Prostate gland (tissue), 2 donors: ENCODE data around the gene SIX3. TPM values are rescaled to one million over a fixed set of nuclear protein-coding genes. Genes with fewer than 3 reads are reported as not detected.

Source experiments
- DNase-seq: peaks from one replicate; pipeline ENCODE4 v3.0.0-alpha.2; 2019; ENCODE audit warnings: low spot score
- H3K27ac ChIP-seq, 2 donors: fragments of 200-600 bp; sonication (generic); 2 replicates each; pipeline ENCODE4 v1.5.1; 2017 to 2019
- H3K27me3 ChIP-seq: fragments of 200-600 bp; sonication (generic); replicated peaks from 2 replicates; pipeline ENCODE4 v1.5.1; 2019; ENCODE audit not compliant: insufficient read depth
- H3K36me3 ChIP-seq, 2 donors: fragments of 200-600 bp; sonication (generic); 1 replicate in 1 of 2; 2 replicates in 1 of 2; pipeline versions ENCODE4 v1.5.1 to v1.8.1; 2017 to 2019
- H3K4me1 ChIP-seq: fragments of 200-600 bp; sonication (generic); replicated peaks from 2 replicates; pipeline ENCODE4 v1.5.1; 2019
- H3K4me3 ChIP-seq, 2 donors: fragments of 200-600 bp; sonication (generic); 2 replicates each; pipeline ENCODE4 v1.5.1; 2017 to 2019
- H3K9me3 ChIP-seq: fragments of 200-600 bp; sonication (generic); 2 replicates; pipeline ENCODE4 v1.5.1; 2017
- POLR2A ChIP-seq: fragments of 450-650 bp; IDR thresholded peaks from one replicate; pipeline ENCODE4 v1.6.1; 2016; ENCODE audit warnings: antibody characterized with exemption, mild to moderate bottlenecking
- POLR2AphosphoS5 ChIP-seq: sonication (generic); formaldehyde crosslinking; IDR thresholded peaks from one replicate; pipeline ENCODE4 v1.6.1; 2017; ENCODE audit warnings: antibody characterized with exemption
- WGBS: methylation state at CpG from one replicate; pipeline ENCODE4 v1.1.5; 2018; 5-methylcytosine and 5-hydroxymethylcytosine counted together
- intact Hi-C: fragments of 100-400 bp; cut with DNase I; formaldehyde crosslinking; loops from one replicate; pipeline ENCODE4 v1.14.2; 2022
- total RNA-seq, 2 donors: library from RNA; depleted of rRNA; stranded (reverse); fragments of >200 nt; gene quantifications; one replicate each; pipeline ENCODE4 v1.1.0, GENCODE V29; 2016
- TF ChIP-seq, protein P1 (sequence below), 4 experiments: fragments of 200-600 bp in 2 of 4; fragments of 450-650 bp in 2 of 4; sonication (generic) in 2 of 4; IDR thresholded peaks; 1 replicate in 3 of 4; 2 replicates in 1 of 4; pipeline ENCODE4 v1.5.1; 2016 to 2019; ENCODE audit warnings: antibody characterized with exemption in 4 of 4, mild to moderate bottlenecking in 2 of 4, moderate library complexity in 2 of 4

SIX3 gene
- total RNA-seq, 2 donors from 2014 or later = not detected

DNA sequence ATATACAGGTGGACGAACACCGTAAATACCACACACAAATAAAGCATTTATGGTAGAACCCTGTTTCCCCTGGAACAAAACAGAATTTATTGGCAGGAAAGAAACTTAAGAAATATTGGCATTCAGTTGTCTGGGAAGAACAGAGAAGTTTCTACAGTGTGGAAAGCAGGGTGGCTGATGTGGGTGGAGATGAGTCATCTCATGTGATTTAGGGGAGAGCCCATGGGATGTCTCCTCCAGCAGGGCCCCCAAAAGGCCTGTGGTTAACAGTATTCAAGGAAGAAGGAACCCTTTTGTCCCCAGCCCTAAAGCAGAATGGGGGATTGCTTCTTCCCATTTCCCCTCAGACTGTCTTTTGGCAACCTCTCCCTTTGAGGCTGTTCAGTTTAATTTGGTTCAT is 24.2 kb downstream of the SIX3 start:
- Histone ChIP-seq H3K4me3 (no peak overlapping the region), H3K27ac (no peak overlapping the region), H3K36me3 (no peaks in the 10 kb centered on the region), H3K27me3 (no peaks in the 10 kb centered on the region), H3K9me3 (no peaks in the 10 kb centered on the region), H3K4me1 (no peaks in the 10 kb centered on the region)
- DNase-seq = no peak
- TF ChIP-seq, protein P1, sequence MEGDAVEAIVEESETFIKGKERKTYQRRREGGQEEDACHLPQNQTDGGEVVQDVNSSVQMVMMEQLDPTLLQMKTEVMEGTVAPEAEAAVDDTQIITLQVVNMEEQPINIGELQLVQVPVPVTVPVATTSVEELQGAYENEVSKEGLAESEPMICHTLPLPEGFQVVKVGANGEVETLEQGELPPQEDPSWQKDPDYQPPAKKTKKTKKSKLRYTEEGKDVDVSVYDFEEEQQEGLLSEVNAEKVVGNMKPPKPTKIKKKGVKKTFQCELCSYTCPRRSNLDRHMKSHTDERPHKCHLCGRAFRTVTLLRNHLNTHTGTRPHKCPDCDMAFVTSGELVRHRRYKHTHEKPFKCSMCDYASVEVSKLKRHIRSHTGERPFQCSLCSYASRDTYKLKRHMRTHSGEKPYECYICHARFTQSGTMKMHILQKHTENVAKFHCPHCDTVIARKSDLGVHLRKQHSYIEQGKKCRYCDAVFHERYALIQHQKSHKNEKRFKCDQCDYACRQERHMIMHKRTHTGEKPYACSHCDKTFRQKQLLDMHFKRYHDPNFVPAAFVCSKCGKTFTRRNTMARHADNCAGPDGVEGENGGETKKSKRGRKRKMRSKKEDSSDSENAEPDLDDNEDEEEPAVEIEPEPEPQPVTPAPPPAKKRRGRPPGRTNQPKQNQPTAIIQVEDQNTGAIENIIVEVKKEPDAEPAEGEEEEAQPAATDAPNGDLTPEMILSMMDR (IDR thresholded peaks at IDR 0.05) = no peak
- TF ChIP-seq POLR2AphosphoS5 (no peak), POLR2A (no peak)
- 92% methylated on average over 2 of the region's 2 CpGs for WGBS
- intact Hi-C loops = no loop called here

DNA sequence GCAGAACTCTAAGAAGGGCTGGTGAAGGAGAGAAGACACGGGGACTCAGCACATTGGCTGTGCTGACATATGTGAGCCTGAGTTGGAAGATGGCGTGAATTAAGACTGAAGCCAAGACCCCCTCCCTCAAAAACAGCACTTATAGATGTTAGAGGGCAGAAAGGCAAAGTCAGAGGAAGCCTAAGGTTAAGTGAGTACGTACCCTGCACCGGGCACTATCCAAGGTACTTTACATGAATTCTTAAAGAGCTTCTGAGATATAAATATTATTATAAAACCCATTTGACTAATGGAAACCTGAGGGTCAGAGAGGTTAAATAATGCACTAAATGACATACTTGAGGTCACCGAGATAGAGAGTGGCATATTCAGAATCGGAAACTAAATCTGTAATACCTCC is 25.6 kb downstream of the SIX3 start:
- Histone ChIP-seq H3K27ac (no peak overlapping the region), H3K27me3 (no peaks in the 10 kb centered on the region), H3K36me3 (no peaks in the 10 kb centered on the region), H3K4me1 (no peaks in the 10 kb centered on the region), H3K4me3 (no peak overlapping the region), H3K9me3 (no peaks in the 10 kb centered on the region)
- TF ChIP-seq POLR2A (no peak), POLR2AphosphoS5 (no peak)
- TF ChIP-seq, protein P1 (IDR thresholded peaks at IDR 0.05) = no peak
- intact Hi-C loops = no loop called here
- WGBS = 83% methylated on average over 6 of the region's 6 CpGs
- DNase-seq = no peak

DNA sequence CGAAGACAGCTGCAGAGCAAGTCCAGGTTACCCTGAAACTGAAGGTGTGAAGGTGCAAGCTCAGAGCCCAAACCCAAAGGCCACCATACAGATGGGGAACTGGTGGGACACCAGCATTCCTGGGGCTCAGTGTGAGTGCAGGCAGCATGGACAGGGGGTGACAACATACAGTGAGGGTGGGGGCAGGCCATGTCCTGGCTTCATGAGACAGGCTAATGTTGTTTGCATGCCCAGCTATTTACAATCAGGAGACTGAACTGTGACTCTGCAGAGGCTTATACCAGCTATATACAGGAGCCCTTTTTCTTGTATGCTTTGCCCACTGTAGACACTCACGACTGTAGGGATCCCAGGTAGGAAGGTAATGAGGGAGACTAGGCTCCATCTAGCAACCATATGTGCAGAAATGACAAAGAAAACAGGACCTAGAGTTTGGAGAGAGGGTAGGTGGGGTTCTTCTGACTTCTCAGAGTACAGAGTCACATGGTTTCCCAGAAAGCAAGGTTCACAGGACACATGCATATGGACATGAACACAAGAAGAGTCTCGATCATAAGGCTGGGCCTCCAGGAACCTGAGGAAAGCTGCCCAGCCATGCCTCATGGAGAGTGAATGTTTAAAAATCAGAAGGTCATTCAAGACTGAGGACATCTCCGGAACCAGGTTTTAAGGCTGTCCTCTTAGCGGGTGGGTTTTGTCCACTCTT is 26.4 kb downstream of the SIX3 start:
- Histone ChIP-seq H3K4me1 (no peaks in the 10 kb centered on the region), H3K27ac (no peak overlapping the region), H3K4me3 (no peak overlapping the region), H3K36me3 (no peaks in the 10 kb centered on the region), H3K27me3 (no peaks in the 10 kb centered on the region), H3K9me3 (no peaks in the 10 kb centered on the region)
- whole genome bisulfite sequencing = 90% methylated on average over 5 of the region's 5 CpGs
- DNase-seq = no peak
- TF ChIP-seq POLR2AphosphoS5 = no peak
- intact Hi-C loops = no loop called here

DNA sequence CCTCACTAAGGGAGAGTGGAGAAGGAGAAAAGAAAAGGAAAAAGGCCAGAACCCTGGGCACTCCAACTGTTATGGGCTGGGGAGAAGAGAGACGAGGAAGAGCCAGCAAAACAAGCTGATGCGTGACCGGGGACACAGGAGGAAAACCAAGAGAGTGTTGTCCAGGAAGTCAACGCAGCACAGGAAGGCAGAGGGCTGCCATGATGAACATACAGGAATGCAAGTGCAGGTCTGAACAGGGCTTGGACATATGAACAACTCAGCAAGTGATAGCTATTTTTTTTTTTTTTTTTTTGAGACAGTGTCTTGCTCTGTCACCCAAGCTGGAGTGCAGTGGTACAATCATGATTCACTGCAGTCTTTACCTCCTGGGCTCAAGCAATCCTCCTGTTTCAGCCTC is 28.4 kb downstream of the SIX3 start:
- intact Hi-C loops = no loop called here
- no peak for DNase-seq
- WGBS = 76% methylated on average over 4 of the region's 4 CpGs

DNA sequence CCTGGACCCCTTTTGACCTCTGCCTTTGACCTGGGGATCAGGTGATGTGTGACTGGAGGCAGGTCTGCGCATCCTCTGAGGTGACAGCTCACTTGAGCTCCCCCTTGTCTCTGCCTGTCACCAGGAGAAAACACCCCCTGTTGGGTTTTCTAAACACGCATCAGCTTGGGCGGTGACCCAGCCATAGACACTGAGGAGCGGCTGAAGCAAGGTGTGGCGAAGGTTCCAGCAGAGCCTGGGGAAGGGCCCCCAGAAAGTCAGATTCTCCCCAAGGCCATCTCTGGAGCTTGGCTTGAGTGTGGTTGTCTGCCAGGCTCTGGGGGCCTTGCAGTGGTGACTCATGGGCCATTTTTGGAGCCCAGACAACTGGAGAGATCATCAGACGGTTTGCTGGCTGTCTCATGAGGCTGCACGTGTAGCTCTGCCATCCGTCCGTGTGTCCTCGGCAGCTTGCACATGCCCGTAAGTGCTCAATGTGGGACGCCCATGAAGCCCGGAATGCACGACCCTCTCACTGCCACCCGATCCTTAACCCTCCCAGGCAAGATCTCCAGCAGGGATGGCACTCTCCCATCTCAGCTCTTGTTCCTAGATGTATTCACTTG is 29.4 kb downstream of the SIX3 start:
- Histone ChIP-seq H3K4me1 (no peaks in the 10 kb centered on the region), H3K4me3 (no peak overlapping the region), H3K9me3 (no peaks in the 10 kb centered on the region), H3K27me3 (no peaks in the 10 kb centered on the region), H3K36me3 (no peaks in the 10 kb centered on the region), H3K27ac (no peak overlapping the region)
- 81% methylated on average over 15 of the region's 15 CpGs for WGBS
- intact Hi-C loops = no loop called here
- DNase-seq = no peak
- no peak for TF ChIP-seq POLR2A
- TF ChIP-seq, protein P1 (IDR thresholded peaks at IDR 0.05) = no peak
- no peak for TF ChIP-seq POLR2AphosphoS5

More for the DNA sequence above, 28.4 kb downstream of the SIX3 start:
- no peaks in the 10 kb centered on the region for H3K4me1 ChIP-seq
- H3K36me3 ChIP-seq = no peaks in the 10 kb centered on the region
- no peaks in the 10 kb centered on the region for H3K9me3 ChIP-seq
- no peaks in the 10 kb centered on the region for H3K27me3 ChIP-seq
- no peak overlapping the region for H3K27ac ChIP-seq
- TF ChIP-seq POLR2AphosphoS5 (no peak), POLR2A (no peak)
- TF ChIP-seq, protein P1 (IDR thresholded peaks at IDR 0.05) = no peak
- no peak overlapping the region for H3K4me3 ChIP-seq
